Activated CD4-positive, alpha-beta T cell treated with anti-CD3 and anti-CD28 coated beads, Interleukin-2, amount 50 U/mL, for 4 hours (primary cell): ENCODE measurements around the gene TMED10.
"Not testable (repeated sequence)": the region's sequence is repeated elsewhere in the genome, so short reads cannot be mapped to it uniquely, and the experiment has no call there.

Source experiments
- DNase-seq, 2 experiments: peaks; one replicate each; pipeline ENCODE4 v3.0.0-alpha.2; 2020

Gene TMED10

DNA sequence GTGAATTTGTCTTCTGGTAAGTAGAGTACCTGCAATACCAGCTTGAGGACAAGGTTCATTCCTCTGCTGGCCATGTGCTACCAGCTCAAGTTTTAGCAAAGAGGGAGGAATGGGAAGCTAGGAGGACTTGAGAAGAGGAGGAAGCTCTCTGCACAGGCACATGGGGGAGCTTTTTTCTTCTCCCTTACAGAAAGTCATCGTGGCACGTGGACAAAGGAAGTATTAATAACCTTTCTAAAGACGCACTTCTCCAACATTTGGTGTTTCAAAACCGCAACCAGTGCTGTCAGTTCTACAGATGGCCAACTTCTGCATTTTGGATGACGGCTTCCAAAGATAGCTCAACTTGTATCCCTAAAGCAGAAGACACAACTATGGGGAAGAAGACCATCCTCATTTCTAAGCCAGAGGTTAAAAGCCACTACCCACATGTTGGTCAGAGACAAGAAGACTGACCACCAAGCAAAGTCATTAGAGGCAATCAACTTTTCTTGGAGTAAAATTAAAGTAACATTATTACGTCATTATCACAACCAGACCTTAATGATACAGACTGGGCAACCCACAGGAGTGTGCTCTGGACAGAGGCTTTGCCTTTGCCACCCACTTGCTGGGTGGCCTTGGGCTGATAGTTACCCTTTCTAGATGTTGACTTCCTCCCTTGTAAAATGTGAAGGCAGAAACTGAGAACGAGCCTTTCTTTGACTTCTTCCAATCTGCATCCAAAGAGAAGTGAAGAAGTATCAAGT, 12.3 kb upstream of the TMED10 start:
- DNase-seq = no peak

DNA sequence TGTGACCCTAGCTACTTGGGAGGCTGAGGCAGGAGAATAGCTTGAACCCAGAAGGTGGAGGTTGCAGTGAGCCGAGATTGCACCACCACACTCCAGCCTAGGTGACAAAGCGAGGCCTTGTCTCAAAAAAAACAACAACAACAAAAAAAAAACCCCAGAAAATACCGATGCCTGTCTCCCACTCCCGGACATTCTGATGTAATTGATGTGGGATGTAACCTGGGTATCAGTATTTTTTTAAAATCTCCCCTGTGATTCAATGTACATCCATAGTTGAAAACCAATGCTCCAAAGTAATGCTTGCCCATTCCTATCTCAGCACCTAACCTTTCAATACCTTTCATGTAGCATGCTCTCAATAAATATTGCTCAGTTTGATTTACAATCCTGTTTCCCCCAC, 11.7 kb upstream of the TMED10 start:
- no peak for DNase-seq

DNA sequence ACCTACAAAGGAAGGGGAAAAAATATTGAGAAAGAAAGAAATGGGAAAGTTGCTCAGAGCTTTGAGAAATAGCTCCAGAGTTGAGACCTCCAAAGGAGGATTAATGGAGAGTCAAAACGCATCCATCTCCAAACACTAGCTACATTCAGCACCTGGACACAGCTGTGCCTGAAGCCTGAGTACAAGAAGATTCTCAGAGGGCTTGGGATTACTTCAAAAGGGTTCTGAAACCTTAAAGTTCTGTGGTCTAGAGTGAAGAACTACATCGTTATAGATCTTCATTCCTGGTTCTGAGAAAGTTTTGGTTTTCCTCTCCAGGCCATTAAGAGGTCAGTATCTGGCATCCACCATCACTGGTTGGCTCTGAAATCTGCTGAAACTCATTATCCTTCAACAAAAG, 10.5 kb upstream of the TMED10 start:
- DNase-seq = no peak

DNA sequence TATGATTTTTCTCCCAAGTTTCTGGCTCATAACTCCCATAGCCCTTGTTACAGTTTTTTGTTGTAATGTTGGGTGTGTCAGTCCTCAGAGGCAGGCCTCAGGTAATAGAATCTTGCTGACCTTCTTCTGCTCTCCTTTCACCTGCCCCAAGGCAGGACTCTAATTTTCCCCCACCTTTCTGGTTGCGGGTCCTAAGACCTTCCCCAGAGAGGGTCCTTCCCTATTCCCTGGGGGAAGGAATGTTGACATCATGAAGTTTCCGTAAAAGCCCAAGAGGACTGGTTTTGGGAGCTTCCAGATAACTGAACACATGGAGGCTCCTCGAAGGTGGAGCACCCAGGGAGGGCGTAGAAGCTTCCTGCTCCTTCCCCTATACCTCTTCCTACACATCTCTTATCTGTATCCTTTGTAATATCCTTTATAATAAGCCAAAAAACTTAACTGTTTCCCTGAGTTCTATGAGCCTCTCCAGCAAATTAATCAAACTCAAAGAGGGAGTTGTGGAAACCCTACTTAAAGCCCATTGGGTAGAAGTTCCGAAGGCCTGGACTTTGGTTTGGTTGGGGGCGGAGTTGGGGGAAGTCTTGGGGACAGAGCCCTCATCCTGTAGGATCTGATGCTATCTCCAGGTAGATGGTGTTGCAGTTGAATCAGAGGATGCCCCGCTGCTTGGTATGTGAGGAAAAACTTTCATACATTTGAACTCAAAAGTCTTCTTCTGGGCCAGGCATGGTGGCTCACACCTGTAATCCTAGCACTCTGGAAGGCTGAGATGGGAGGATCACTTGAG, 9.0 kb upstream of the TMED10 start:
- no peak for DNase-seq

DNA sequence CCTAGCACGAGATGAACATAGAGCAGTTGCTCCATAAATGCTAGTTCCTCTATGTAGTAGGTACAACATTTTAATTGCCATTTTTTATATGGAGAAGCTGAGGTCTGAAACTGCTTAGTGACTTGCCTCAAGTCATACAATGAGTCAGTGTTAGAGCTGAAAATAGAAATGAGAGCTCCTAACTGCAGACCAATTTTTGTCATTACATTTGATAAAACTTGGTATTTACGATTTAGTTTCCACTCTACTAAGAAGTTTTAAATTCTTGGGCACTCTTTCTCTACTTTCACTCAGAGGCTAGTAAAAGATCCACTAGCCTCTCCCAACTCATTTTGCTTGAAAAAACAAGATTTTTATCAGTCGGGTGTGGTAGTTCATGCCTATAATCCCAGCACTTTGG, 8.1 kb upstream of the TMED10 start:
- DNase-seq = no peak

DNA sequence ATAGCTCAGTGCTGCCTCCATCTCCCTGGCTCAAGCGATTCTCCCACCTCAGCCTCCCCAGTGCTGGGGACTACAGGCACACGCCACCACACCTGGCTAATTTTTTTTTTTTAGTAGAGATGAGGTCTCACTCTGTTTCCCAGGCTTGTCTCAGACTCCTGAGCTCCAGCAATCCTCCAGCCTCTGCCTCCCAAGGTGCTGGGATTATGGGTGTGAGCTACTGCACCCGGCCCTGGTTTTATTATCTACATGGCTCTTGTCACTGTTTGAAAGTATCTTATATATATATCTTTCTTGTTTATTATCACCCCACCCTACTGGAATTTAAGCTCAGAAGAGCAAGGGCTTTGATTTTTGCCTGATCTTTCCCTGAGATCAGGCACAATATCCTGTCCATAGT, 7.6 kb upstream of the TMED10 start:
- no peak for DNase-seq

DNA sequence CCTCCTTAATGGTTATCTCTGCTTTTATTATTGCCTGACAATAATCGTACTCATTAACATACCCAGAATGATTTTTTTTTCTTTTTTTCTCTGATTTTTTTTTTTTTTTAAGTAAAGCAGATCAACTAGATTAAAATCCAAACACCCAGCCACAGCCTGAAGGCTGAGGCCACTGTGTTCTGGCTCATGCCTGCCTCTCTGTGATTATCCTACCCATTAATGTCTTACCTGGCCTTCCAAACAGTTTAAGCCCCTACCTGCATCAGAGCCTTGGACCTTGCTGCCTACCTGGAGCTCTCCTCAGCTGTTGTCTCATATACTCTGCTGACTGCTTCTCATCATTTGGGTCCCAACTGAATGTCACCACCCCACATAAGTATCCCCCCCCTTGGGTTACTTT, 6.8 kb upstream of the TMED10 start:
- no peak for DNase-seq

DNA sequence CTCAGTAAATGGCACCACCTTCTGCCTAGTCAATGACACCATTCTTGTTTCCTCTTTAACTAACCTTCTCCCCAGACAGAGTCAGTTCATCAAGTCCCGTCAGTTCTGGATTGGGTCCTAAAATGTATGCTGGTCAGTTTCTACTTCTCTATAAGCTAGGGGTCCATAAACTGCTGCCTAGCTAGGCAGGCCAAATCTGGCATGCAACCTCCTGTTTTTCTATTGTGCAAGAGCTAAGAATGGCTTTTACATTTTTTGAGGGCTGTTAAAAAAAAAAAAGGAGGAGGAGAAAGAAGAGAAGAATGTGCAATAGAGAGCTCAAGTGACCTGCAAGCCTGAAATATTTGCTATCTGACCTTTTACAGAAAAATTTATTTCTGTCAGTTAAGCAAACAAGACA, 6.4 kb upstream of the TMED10 start:
- no peak for DNase-seq

DNA sequence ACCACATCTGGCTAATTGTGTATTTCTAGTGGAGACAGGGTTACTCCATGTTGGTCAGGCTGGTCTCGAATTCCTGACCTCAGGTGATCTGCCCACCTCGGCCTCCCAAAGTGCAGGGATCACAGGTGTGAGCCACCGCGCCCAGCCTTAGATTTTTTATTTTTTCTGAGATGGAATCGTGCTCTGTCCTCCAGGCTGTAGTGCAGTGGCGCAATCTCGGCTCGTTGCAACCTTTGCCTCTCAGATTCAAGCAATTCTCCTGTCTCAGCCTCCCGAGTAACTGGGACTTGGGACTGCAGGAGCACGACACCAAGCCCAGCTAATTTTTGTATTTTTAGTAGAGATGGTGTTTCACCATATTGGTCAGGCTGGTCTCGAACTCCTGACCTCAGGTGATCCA, 5.8 kb upstream of the TMED10 start:
- DNase-seq = not testable (repeated sequence)

DNA sequence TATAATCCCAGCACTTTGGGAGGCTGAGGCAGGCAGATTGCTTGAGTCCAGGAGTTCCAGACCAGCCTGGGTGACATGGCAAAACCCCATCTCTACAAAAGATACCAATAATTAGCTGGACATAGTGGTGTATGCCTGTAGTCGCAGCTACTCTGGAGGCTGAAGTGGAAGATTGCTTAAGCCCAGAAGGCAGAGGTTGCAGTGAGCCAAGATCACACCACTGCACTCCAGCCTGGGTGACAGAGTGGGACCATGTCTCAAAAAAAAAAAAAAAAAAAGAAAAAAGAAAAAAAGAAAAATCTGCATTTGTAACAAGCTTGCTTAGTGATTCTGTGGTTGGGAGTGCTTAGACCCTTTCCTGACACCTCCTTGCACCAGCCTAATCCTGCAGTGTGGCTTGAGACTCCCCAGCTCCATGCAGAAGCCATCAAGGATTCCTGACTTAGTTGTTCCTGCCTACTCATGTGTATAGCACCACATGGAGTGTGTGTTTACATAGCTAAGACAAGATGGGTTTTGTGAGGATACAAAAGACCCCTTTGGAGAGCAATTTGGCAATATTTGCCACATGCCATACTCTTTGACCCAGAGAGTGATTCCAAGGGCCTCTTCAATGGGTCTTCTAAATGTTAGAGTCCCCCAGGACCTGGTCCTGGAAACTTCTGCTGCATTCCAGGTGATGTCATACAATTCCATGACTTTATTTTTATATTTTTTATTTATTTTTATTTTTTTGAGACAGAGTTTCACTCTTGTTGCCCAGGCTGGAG, 5.1 kb upstream of the TMED10 start:
- no peak for DNase-seq

DNA sequence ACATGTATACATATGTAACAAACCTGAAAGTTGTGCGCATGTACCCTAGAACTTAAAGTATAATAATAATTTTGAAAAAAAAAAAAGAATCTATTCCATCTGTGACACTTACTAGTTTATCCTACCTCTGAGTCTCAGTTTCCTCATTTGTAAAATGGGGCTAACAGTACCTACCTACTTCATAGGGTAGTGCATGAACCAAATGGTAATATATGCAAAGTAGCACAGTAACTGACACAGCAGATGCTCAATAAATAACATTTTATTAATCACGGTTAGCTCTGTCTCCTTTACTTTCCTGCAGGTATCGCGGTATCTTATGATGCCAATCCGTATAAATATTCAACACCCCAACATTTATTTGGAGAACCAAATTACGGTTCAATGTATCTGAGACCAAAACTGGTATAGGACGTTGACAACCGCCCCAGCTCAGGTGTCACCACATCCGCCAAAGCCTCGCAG, 703 bp downstream of the TMED10 start:
- DNase-seq = no peak

DNA sequence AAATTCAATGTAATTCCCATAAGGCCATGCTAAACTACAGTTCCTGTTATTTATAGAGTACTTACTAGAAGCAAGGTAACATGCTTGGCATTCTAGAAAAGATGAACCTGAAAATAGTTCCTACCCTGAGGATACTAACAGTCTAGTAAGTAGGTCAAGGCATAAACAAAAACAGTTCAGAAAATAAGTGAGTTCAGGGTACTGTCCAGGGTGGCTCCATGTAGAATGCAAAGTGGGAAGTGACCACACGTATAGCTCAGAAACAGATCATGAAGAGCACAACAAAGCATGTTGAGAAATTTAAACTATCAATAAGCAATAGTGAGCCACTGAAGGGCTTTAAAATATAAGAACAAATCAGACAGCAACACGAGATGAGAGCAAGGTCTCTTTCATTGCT, 2.3 kb downstream of the TMED10 start:
- no peak for DNase-seq

DNA sequence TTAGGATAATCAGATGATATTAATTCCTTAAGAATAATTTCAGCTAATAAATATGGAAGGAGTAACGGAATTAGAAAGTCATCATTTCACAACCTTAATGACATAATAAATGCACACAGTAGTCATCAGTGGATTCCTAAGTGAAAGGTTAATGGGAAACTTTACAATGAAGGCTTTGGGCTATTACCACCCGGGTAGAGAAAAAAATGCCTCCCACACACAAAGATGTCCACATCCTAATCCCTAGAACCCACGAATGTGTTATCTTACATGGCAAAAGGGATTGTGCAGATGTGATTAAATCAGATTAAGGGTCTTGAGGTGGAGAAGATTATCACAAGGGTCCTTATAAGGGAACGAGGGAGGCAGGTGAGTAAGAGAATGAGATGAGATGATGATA, 5.6 kb downstream of the TMED10 start:
- DNase-seq = no peak

DNA sequence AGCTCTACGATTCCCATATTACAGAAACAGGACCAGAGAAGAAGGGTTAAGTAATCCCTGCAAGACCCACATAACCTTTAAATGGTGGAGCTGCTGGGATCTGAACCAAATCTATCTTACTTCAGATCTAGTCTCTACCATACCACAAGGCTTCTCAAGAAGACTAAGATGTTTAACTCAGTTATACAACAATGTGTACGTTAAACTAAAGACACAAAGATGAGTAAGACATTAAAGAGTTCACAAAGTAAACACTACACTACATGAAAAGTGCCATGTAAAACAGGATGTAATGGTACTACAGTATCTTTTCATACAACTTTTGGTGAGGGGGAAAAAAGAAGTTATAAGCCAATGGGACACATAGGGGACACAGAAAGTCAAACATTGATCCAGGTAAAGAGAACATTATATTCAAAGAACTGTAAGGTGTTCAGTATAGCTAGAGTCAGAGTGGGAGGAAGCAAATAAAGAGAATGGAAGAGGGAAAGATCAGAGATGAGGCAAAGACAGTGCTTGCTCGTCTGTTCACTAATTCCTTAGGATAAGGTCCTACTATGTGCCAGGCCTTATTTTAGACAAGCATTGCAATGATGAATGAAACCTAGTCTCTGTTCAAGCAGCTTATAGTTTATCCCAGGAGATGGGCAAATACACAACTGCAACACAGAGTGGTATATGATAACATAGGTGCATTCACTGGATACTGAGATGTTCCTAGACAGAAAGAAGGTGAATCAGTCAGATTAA, 7.7 kb downstream of the TMED10 start:
- no peak for DNase-seq

DNA sequence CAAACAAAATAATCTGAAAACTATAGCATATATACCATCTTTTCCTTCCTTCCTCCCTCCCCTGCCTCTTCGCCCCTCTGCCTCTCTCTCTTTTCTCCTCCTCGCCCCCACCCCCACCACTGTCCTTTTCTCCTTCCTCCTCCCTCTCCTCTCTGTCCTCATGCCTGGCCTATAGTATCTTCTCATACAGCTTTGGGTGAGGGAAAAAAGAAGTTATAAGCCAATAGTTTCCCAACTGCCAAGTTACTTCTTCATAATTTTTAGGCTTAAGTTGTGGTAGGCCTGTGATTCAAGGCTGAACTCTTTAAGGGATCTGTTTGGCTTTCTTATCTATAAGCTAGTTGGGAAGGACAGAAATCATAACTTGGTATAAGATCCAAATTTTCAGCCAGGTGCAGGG, 9.1 kb downstream of the TMED10 start:
- no peak for DNase-seq

DNA sequence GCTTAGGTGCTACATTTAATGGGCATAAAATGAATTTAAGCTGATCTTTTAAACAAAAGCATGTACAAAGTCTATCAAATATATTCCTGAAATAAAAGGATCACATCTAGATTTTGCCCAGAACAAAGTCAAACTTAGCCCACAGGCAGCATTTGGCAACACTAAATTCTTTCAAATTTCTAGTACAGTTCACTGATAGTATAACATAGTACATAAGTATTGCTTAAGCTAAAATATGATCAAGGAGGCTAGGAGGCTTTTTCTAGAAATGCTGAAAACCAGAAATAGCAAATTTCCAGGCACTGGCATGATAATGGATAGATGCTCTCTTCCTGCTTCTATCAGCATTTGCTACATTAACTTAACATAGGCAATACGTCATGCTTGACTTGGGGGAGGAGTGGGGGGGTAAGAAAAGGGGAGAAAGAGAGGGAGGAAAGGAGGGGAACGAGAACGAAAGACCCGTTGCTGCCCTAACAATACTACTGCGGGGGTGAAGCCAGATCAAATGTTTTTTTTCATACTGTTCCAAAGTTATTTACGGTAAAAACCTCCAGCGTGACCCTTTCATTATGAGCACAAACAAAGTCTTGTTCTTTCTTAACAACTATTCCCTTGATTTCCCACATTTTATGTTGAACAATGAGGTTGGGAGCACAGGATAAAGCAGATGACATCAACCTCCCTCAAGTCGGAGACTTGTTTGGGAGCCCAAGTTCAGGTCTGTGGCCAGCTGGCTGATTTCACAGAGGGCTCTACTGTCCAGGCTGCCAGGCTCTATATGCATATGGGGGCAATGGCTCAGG, 10.6 kb downstream of the TMED10 start:
- no peak for DNase-seq

DNA sequence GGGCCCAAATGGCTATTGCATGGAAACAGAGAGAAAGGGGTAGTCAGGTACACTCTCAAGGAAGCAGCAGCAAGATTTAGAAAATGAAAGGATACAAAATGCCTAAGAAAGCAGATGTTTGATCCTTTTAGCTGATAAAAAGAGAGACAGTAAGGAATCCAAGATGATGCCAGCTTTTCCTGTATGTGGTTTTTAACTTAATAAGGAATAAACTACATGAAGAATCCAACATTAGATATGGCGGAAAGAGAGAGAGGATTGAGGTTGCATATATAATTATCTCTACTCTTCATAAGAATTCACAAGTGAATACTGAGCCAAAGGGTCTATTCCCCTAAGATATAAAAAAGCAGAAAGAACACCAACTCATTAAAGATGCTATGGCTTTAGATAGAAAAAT, 11.6 kb downstream of the TMED10 start:
- no peak for DNase-seq

DNA sequence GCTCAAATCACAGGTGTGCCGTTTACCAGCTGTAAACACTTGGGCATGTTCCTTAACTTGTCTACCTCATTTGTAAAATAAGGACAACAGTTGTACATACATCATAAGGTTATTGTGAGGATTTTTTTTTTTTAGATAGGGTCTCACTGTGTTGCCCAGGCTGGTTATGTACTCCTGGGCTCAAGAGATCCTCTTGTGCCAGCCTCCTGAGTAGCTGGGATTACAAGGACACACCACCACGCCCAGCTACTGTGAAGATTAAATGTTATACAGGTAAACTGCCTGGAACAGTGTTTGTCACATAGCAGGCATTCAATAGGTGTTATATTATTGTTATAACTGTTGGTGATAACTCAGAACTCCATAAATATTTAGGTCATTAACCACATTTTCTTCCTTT, 12.7 kb downstream of the TMED10 start:
- DNase-seq = no peak

DNA sequence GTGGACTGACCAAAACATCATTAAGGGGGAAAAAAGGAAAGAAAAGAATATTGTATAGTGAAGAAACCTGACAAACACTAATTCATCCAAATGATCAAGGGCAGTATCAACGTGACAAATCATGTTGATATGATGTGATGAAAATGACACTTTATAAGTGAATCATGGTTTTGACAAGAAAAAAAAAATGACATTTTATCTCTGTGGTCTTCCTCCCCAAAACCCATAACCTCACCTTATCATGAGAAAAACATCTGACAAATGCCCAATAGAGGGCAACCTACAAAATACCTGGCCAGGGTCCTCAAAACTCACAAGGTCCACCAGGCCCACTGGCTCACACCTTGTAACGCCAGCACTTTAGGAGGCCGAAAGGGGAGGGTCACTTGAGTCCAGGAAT, 13.8 kb downstream of the TMED10 start:
- DNase-seq = no peak

DNA sequence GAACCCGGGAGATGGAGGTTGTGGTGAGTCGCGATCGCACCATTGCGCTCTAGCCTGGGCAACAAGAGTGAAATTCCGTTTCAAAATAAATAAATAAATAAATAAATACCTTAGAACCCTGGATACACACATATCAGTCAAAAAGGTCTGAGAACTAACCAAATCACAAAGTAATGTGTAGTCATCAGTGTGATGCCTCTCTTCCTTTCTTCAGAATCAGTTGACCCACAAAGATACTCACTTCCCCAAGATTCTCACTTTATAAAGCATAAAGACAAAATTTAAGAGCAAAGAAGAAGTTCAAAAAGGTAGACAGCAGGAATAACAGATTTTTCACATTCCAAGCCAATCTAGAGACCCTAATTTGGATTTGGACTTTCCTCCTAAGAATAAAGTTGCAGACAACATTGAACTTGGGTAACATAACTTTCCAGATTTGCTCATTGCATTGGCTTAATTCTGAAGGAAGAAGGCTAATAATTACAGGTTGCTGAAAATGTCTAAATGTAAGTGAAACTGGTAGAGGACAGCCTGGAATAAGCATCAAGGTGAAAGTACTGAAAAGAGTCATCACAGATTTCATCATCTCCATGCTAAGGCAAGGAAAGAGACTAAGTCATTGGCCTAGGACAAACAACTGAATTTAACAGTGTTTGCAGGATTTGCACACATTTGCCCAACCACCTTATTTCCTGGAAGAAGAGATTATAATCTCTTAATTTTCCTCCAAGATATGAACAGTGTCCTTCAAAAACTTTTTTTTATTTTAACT, 17.4 kb downstream of the TMED10 start:
- no peak for DNase-seq

DNA sequence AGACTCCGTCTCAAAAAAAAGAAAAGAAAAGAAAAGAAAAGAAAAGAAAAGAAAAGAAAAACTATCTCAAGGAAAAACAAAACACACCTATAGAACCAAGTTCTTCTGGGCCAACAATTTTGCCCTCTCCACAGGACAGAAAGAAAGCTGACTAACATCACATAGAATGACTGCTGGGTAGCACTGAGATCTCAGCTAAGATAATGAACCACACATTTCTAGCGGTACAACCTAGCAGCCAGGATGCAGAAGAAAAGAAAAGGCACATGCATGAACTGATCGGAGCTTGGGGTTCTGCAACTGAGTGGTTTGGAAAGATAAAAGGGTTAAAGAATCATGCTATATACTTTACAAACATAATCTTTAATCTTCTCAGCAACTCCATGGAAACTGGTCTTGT, 19.5 kb downstream of the TMED10 start:
- DNase-seq = no peak
